Vagina (tissue), 2 donors: ENCODE results near the gene KRT2.

Experiments used
- CTCF ChIP-seq, 3 experiments: fragments of 450-650 bp in 2 of 3; fragments of 200-600 bp in 1 of 3; sonication (generic) in 1 of 3; IDR thresholded peaks; one replicate each; pipeline ENCODE4 v1.5.1; 2017 to 2019; ENCODE audit warnings: antibody characterized with exemption in 3 of 3, mild to moderate bottlenecking in 2 of 3, moderate library complexity in 2 of 3
- POLR2A ChIP-seq, 2 donors: fragments of 450-650 bp; IDR thresholded peaks; one replicate each; pipeline ENCODE4 v1.6.1; 2017; ENCODE audit warnings: antibody characterized with exemption in 2 of 2, mild to moderate bottlenecking in 2 of 2, moderate library complexity in 2 of 2
- POLR2AphosphoS5 ChIP-seq, 2 donors: sonication (generic); formaldehyde crosslinking; IDR thresholded peaks; one replicate each; pipeline ENCODE4 v1.9.0; 2017; ENCODE audit warnings: antibody characterized with exemption in 2 of 2, mild to moderate bottlenecking in 2 of 2, low read depth in 1 of 2; ENCODE audit not compliant: insufficient read depth in 1 of 2

GRCh38 chr12:52648012-52648550 is 3.9 kb downstream of the KRT2 start:
- TF ChIP-seq POLR2A (IDR thresholded peaks at IDR 0.05) (no peak), CTCF (IDR thresholded peaks at IDR 0.05) (no peak), POLR2AphosphoS5 (IDR thresholded peaks at IDR 0.05; ENCODE audit: insufficient read depth in 1 of 2, low read depth in 1 of 2) (no peak)
